PC-3 (cell line): ENCODE data around the gene GABRR1.

Source experiments
- EZH2 ChIP-seq: fragments of 300-600 bp; sonication (generic); IDR thresholded peaks from one replicate; pipeline ENCODE4 v1.6.1; 2017; ENCODE audit warnings: antibody characterized with exemption, mild to moderate bottlenecking, low read length; ENCODE audit not compliant: unreplicated experiment
- TF ChIP-seq, protein P1 (sequence below): fragments of 300-600 bp; sonication (generic); conservative IDR thresholded peaks from 2 replicates; pipeline ENCODE4 v1.5.1; 2017; ENCODE audit warnings: antibody characterized with exemption, low read depth, mild to moderate bottlenecking, low read length

DNA sequence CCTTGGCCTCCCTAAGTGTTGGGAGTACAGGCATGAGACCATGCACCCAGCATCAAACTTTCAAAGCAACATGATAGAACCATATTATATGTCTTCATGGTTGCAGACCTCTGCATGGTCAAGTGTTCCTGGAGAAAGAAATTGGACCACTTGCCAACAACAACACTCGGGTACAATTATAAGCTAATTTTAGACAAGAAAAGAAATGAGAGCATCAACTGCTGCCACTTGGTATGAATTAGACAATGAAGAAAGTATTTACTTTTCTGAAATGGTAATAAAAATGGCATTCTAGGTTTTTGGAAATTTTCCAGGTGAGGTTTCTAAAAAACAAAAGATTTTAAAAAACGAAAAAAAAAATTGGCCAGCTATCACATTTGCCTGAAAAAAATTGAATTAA is 79.0 kb downstream of the GABRR1 start:
- TF ChIP-seq, protein P1, sequence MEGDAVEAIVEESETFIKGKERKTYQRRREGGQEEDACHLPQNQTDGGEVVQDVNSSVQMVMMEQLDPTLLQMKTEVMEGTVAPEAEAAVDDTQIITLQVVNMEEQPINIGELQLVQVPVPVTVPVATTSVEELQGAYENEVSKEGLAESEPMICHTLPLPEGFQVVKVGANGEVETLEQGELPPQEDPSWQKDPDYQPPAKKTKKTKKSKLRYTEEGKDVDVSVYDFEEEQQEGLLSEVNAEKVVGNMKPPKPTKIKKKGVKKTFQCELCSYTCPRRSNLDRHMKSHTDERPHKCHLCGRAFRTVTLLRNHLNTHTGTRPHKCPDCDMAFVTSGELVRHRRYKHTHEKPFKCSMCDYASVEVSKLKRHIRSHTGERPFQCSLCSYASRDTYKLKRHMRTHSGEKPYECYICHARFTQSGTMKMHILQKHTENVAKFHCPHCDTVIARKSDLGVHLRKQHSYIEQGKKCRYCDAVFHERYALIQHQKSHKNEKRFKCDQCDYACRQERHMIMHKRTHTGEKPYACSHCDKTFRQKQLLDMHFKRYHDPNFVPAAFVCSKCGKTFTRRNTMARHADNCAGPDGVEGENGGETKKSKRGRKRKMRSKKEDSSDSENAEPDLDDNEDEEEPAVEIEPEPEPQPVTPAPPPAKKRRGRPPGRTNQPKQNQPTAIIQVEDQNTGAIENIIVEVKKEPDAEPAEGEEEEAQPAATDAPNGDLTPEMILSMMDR = no peak
- TF ChIP-seq EZH2 = no peak
